SU-DHL-6 (cell line): ENCODE data around the gene SLC23A2.

Experiments used
- H2AFZ ChIP-seq: fragments of 200-600 bp; sonication (generic); 2 replicates; pipeline ENCODE4 v1.6.1; 2014; ENCODE audit warnings: low read depth, mild to moderate bottlenecking, moderate library complexity, mixed read lengths, antibody characterized with exemption, low read length; ENCODE audit not compliant: severe bottlenecking
- H3F3A ChIP-seq: fragments of 200-600 bp; shearing (Covaris generic); 2 replicates; pipeline ENCODE4 v1.6.0; 2016; ENCODE audit warnings: antibody characterized with exemption, mild to moderate bottlenecking; ENCODE audit not compliant: insufficient read depth
- H3K27ac ChIP-seq: fragments of 200-600 bp; sonication (generic); 2 replicates; pipeline ENCODE4 v1.5.1; 2016; ENCODE audit warnings: low read depth, mild to moderate bottlenecking, low read length, moderate library complexity, mixed read lengths
- H3K27me3 ChIP-seq: fragments of 200-600 bp; sonication (generic), shearing (Covaris generic); 2 replicates; pipeline ENCODE4 v1.6.0; 2014; ENCODE audit warnings: mild to moderate bottlenecking, low read length
- H3K36me3 ChIP-seq: fragments of 200-600 bp; sonication (generic); 2 replicates; pipeline ENCODE4 v1.6.1; 2014; ENCODE audit warnings: mild to moderate bottlenecking, low read length, mixed read lengths
- H3K4me2 ChIP-seq: fragments of 300-600, 200-600 bp; shearing (Covaris generic), sonication (generic); 2 replicates; pipeline ENCODE4 v1.6.0; 2014; ENCODE audit warnings: low read length, low read depth, mild to moderate bottlenecking; ENCODE audit not compliant: poor library complexity, severe bottlenecking
- H3K4me3 ChIP-seq: fragments of 200-600 bp; sonication (generic); 2 replicates; pipeline ENCODE4 v1.5.1; 2014; ENCODE audit warnings: antibody characterized with exemption, low read length, mild to moderate bottlenecking, mixed read lengths; ENCODE audit not compliant: insufficient read depth, poor library complexity, severe bottlenecking
- H3K79me2 ChIP-seq: fragments of 200-600 bp; sonication (generic); 2 replicates; pipeline ENCODE4 v1.6.1; 2014; ENCODE audit warnings: mild to moderate bottlenecking, low read length, moderate library complexity; ENCODE audit not compliant: insufficient read depth
- H3K9ac ChIP-seq: fragments of 200-600 bp; sonication (generic); 2 replicates; pipeline ENCODE4 v1.7.0; 2014; ENCODE audit warnings: mild to moderate bottlenecking, low read length
- H3K9me2 ChIP-seq: fragments of 200-600 bp; sonication (generic); replicated peaks from 2 replicates; pipeline ENCODE4 v1.6.1; 2014; ENCODE audit warnings: low read length; ENCODE audit not compliant: insufficient read depth
- H3K9me3 ChIP-seq: fragments of 200-600 bp; sonication (generic); 2 replicates; pipeline ENCODE4 v1.6.1; 2014; ENCODE audit warnings: low read length, mixed read lengths; ENCODE audit not compliant: insufficient read depth
- H4K20me1 ChIP-seq: fragments of 200-600 bp; sonication (generic); 2 replicates; pipeline ENCODE4 v1.6.1; 2014; ENCODE audit warnings: low read depth, mild to moderate bottlenecking, antibody characterized with exemption, low read length, moderate library complexity, mixed read lengths
- EZH2phosphoT487 ChIP-seq: fragments of 200-600 bp; sonication (generic), shearing (Covaris generic); conservative IDR thresholded peaks from 2 replicates; pipeline ENCODE4 v1.6.1; 2018; ENCODE audit warnings: mild to moderate bottlenecking, antibody characterized with exemption, low read length, moderate library complexity, mixed read lengths
- TF ChIP-seq, protein P1 (sequence below): fragments of 200-600 bp; sonication (generic); IDR thresholded peaks from one replicate; pipeline ENCODE4 v1.5.1; 2017; ENCODE audit warnings: antibody characterized with exemption, mild to moderate bottlenecking, low read length, moderate library complexity; ENCODE audit not compliant: insufficient read depth, poor library complexity, severe bottlenecking

The SLC23A2 gene

DNA sequence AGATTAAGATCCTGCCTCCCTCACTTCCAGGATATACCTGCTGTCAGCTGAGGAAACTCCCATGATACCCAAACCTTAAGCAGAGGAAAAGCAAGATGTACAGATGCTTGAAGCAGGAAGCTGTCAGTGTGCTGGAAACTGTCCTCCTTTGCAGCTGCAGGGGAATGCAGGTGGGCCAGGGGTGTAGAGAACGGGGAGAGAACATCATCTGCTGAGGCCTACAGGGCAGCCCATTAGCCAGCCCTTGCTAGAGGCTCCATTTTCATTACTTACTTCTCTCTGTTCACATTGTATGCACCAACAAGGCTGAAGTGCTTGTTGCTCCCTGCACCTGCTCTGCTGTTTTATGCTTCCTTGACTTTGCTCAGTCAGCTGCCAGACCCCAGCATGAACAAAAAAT lies 160.5 kb downstream of the SLC23A2 start:
- H3F3A ChIP-seq, result no peaks in the 10 kb centered on the region
- H3K79me2 ChIP-seq, result no peaks in the 10 kb centered on the region
- no peak overlapping the region for H3K9ac ChIP-seq
- no peak overlapping the region for H3K27ac ChIP-seq
- TF ChIP-seq, protein P1, sequence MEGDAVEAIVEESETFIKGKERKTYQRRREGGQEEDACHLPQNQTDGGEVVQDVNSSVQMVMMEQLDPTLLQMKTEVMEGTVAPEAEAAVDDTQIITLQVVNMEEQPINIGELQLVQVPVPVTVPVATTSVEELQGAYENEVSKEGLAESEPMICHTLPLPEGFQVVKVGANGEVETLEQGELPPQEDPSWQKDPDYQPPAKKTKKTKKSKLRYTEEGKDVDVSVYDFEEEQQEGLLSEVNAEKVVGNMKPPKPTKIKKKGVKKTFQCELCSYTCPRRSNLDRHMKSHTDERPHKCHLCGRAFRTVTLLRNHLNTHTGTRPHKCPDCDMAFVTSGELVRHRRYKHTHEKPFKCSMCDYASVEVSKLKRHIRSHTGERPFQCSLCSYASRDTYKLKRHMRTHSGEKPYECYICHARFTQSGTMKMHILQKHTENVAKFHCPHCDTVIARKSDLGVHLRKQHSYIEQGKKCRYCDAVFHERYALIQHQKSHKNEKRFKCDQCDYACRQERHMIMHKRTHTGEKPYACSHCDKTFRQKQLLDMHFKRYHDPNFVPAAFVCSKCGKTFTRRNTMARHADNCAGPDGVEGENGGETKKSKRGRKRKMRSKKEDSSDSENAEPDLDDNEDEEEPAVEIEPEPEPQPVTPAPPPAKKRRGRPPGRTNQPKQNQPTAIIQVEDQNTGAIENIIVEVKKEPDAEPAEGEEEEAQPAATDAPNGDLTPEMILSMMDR, result no peak
- no peak for TF ChIP-seq EZH2phosphoT487
- no peaks in the 10 kb centered on the region for H3K27me3 ChIP-seq
- H3K9me3 ChIP-seq, result no peaks in the 10 kb centered on the region
- H3K4me2 ChIP-seq, result no peak overlapping the region
- no peaks in the 10 kb centered on the region for H3K9me2 ChIP-seq
- H4K20me1 ChIP-seq, result no peaks in the 10 kb centered on the region
- H3K4me3 ChIP-seq, result no peak overlapping the region
- no peaks in the 10 kb centered on the region for H3K36me3 ChIP-seq
- no peak overlapping the region for H2AFZ ChIP-seq

DNA sequence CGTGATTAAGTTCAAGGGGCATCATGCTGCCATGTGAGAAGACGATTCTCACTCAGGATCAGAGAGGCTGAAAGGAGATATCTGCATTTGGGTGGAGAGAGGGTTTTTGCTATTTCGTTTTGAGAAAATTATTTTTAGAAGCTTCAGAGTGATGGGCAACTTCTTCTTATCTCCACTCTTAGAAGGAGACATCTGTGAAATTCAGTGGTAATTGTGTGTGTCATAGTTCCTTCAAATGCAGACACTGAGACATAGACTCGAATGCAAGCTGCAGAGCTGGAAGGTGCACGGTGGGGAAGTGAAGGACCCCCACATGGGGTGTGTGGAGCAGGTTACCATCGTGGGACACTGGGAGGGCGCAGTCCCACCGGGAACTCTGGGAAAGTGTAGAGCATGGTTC lies 162.8 kb downstream of the SLC23A2 start:
- H3K4me3 ChIP-seq, result no peak overlapping the region
- H3K79me2 ChIP-seq, result no peaks in the 10 kb centered on the region
- no peaks in the 10 kb centered on the region for H3K9me2 ChIP-seq
- H3K27me3 ChIP-seq, result no peaks in the 10 kb centered on the region
- no peak overlapping the region for H3K27ac ChIP-seq
- H3K9ac ChIP-seq, result no peak overlapping the region
- H2AFZ ChIP-seq, result no peak overlapping the region
- no peaks in the 10 kb centered on the region for H3K9me3 ChIP-seq
- H4K20me1 ChIP-seq, result no peaks in the 10 kb centered on the region
- no peak overlapping the region for H3K4me2 ChIP-seq
- H3F3A ChIP-seq, result no peaks in the 10 kb centered on the region
- no peaks in the 10 kb centered on the region for H3K36me3 ChIP-seq
- TF ChIP-seq EZH2phosphoT487, result no peak
- TF ChIP-seq, protein P1, result no peak

DNA sequence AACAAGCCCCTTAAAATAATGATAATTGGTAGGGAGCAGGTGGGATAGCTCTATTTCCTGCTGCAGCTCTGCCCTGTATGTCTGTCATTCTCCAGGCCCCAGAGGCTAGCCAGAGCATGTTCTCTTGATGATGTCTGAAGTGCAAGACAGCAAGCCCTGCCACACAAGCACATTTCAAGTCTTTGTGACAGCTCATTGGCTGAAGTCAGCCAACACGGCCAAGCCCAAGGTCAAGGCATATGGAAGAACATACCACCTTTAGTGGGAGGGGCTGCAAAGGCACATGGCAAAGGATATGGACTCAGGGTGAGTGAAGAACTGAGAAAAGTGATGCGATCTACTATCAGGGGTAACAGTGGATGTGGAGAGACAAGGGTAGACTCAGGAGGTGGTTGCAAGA lies 163.6 kb downstream of the SLC23A2 start:
- Histone ChIP-seq H3F3A (peaks cover 3% of the 10 kb centered on the region; the same call in 1 of the 2 replicates), H2AFZ (no peak overlapping the region), H3K9me3 (no peaks in the 10 kb centered on the region), H3K27me3 (no peaks in the 10 kb centered on the region), H3K4me2 (no peak overlapping the region), H3K36me3 (no peaks in the 10 kb centered on the region), H3K79me2 (no peaks in the 10 kb centered on the region), H3K9me2 (no peaks in the 10 kb centered on the region), H3K27ac (no peak overlapping the region), H3K4me3 (no peak overlapping the region), H3K9ac (no peak overlapping the region), H4K20me1 (no peaks in the 10 kb centered on the region)
- TF ChIP-seq, protein P1, result no peak
- no peak for TF ChIP-seq EZH2phosphoT487
